GM12875 (cell line): ENCODE data around the gene GPR137B.

Source experiments
- H3K4me3 ChIP-seq: one replicate; pipeline ENCODE4 v1.5.1; 2011; ENCODE audit warnings: low read depth, low read length, control low read depth
- TF ChIP-seq, protein P1 (sequence below): IDR thresholded peaks from 2 replicates; pipeline ENCODE4 v1.5.1; 2011; ENCODE audit warnings: low read depth, mild to moderate bottlenecking, control low read depth, inconsistent platforms, low read length, moderate library complexity, borderline replicate concordance; ENCODE audit not compliant: insufficient read depth

GPR137B gene

DNA sequence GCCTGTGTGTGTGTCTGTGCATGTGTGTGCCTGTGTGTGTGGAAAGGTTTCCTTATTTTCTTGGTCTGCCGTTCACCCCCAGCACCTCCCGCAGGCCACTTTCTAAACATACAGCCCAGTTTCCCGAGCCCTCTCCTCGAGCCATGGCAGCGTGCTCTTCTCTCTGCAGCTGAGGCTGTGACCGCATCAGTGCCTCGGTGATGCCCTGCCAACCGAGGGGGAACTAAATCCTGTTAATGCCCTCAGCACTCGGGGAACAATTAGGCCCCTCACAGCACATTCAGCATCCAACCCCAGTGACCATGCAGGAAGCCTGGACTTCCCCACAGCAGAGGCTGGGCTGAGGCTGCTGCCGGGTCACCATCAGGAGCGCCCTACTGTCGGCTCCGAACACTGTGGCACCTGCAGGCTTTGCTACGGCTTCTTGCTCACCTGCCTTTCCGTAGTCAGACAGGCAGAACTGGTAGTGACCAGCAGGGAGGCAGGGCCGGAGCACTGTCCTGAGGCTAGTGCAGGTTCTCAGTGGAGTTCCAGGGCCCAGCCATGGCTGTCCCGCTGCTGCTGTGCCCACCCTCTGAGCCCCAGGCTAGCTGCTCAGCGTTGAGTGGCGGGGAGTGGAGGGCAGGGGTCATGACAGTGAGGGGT, 8.1 kb downstream of the GPR137B start:
- no peak overlapping the region for H3K4me3 ChIP-seq
- TF ChIP-seq, protein P1, sequence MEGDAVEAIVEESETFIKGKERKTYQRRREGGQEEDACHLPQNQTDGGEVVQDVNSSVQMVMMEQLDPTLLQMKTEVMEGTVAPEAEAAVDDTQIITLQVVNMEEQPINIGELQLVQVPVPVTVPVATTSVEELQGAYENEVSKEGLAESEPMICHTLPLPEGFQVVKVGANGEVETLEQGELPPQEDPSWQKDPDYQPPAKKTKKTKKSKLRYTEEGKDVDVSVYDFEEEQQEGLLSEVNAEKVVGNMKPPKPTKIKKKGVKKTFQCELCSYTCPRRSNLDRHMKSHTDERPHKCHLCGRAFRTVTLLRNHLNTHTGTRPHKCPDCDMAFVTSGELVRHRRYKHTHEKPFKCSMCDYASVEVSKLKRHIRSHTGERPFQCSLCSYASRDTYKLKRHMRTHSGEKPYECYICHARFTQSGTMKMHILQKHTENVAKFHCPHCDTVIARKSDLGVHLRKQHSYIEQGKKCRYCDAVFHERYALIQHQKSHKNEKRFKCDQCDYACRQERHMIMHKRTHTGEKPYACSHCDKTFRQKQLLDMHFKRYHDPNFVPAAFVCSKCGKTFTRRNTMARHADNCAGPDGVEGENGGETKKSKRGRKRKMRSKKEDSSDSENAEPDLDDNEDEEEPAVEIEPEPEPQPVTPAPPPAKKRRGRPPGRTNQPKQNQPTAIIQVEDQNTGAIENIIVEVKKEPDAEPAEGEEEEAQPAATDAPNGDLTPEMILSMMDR, result no peak

DNA sequence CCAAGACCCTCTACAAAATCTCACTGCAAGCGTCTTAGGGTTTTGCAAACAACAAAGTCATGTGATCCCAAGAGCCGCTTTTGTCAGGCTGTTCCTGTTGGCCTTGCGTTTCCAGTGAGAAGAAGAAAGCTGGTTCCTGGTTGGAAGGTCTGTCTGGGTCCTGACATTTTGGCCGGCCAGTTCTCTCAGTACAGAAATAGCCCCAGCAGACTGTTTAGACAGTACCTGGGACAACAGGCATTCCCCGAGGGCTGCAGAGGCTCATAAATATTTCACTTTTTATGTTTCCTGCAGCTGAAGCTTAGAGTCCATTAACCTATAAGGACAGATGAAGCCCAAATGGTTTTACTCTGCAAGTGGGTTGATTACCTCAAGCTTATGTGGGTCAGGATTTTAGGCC, 8.6 kb downstream of the GPR137B start:
- H3K4me3 ChIP-seq, result no peak overlapping the region
- TF ChIP-seq, protein P1, result no peak

DNA sequence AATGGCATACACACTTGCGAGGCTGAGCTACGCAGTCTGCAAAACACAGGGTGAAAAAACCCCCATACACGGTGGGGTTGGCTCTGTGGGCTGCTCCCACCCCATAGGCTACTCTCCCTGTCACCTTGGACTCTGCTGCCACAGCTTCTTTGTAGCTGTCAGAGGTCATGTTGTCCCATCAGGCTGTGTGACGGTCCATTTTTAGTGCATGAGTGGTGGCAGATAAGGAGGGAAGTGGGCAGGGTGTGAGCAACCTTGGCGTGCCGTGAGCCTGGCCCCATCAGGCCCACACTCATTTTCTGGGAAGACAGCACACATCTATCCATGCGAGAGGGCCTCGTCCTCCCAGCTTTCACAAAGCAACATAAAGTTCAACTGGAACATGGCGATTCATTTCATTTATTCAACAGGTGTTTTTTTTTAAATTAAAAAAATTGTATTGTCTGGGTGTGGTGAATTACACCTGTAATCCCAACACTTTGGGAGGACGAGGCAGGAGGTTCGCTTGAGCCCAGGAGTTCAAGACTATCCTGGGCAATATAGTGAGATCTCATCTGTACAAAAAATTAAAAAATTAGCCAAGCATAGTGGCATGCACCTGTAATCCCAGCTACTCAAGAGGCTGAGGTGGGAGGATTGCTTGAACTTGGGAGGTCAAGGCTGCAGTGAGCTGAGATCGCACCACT, 9.5 kb downstream of the GPR137B start:
- TF ChIP-seq, protein P1, result no peak

DNA sequence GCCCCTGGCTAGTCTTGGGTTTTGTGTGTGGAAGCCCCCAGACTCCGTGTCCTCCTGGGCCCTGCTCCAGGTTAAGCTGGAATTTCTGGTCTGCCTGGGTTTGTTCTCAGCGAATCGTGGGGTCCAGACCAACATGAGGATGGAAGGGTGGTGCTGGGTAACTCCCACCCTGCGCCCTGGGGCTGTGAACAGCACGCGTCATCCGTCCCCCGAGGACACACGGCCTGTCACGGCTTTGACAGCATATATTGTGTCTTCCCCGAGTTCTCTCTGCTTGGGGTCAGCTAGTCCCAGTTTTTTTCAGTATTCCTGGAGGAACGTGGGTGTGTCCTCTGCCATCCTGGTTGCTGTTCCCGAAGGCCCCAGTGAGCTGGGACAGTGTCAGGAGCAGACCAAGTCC, 11.8 kb downstream of the GPR137B start:
- TF ChIP-seq, protein P1, result no peak
- no peak overlapping the region for H3K4me3 ChIP-seq

More for the DNA sequence above, 9.5 kb downstream of the GPR137B start:
- no peak overlapping the region for H3K4me3 ChIP-seq

DNA sequence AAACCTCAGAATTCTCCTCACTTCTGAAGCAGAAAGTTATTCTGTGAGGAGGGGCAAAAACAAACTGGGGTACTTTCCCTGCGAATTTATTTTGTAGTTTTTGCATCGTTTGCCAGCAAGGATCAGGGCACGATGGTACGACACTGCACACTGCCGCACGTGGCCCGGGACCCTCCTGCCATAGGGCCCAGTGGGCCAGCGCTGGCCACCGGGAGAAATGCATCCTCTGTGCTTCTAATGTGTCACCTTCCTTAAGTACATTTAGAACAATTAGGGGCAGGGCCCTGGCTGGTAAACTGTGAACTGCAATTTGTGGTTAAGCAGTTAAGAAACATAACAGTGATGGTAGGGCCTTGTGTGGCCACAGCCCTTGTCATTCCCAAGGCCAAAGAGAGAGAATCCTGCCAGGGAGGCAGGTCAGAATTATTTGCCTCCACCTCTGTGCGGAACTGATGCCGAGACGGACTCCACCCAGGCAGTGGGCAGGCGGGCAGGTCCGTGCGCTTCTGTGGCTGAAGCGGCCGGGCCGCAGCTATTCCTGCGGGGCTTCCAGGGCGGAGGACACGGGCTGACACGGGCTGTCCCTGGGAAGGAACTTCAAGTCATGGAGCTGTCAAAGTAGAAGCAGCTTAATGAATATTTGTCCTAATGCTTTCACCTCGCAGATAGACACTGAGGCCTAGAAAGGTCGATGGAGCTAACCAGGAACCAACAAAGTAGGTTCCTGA, 12.5 kb downstream of the GPR137B start:
- TF ChIP-seq, protein P1, result no peak
- no peak overlapping the region for H3K4me3 ChIP-seq

DNA sequence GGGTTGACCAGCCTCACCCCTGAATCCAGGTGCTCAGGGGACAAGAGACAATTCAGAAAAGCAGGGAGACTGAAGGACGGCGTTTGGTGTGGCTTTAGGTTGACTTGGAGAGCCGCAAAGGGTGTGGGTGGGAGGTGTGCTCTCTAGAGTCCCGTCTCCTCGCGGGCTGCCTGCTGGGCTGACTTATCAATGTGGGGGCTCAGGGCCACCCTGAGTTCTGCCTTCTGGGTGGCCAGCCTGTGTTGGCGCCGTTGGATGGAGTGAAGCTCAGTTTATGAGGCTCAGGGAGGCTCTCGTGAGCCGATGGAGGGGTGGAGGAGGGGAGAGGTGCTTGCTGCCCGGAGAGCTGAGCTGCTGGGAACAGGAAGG, 13.0 kb downstream of the GPR137B start:
- TF ChIP-seq, protein P1, result no peak
- H3K4me3 ChIP-seq, result no peak overlapping the region

DNA sequence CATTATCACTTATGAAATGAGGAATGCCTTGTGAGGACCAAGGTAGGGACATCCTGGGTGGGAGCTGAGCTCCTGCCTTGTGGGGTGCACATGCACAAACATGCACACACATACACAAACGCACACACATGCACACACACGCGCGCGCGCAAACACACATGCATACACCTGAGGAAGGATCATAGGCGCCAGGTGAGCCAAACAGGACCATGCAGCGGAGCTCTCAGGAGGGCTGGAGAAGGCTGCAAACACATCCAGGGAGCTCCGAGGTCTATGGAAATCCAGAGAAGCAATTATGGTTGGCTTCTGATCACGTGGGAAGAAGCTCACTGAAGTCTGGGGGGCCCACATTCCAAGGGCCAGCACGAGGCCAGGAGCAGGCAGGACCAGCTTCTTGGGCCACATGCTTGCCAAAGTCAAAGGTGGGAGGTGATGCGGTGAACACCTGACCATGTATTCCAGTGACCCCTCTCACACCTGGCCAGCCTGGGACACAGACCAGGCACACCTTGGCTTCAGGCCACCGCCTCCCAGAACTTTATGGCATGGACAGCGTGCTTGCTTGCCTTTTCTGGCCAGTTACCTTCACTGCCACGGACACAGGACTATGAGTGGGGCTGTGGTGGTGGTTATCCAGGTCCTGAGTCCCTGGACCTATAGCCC, 13.6 kb downstream of the GPR137B start:
- no peak overlapping the region for H3K4me3 ChIP-seq
- TF ChIP-seq, protein P1, result no peak
